GM19023 (cell line): ENCODE results near the gene HEG1.

Experiments used
- ATAC-seq: cut with Tn5 transposase; IDR thresholded peaks from one replicate; pipeline ENCODE4 v1.9.1; 2021; ENCODE audit warnings: mild to moderate bottlenecking, moderate library complexity; ENCODE audit not compliant: unreplicated experiment

The HEG1 gene

GRCh38 chr3:125069968-125070745 lies 14.4 kb upstream of the HEG1 start:
- no peak for ATAC-seq

DNA sequence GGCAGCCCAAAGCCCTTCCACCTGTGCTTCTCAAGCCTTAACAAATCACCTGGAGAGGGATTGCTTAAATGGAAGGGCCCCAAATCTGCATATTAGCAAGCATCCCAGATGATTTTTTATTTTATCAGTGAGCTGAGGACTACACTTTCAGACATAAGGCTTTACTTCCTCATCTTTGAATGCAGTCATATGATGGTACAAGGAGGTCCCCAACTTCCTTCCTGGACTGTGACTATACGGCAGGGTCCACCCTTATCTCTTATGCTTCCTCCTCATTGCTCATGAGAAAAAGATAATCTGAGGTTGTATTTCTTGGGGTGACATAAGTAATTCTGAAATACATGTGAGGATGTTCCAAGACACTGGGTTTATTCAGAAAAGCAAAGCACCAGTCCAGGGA lies 13.7 kb upstream of the HEG1 start:
- no peak for ATAC-seq

DNA sequence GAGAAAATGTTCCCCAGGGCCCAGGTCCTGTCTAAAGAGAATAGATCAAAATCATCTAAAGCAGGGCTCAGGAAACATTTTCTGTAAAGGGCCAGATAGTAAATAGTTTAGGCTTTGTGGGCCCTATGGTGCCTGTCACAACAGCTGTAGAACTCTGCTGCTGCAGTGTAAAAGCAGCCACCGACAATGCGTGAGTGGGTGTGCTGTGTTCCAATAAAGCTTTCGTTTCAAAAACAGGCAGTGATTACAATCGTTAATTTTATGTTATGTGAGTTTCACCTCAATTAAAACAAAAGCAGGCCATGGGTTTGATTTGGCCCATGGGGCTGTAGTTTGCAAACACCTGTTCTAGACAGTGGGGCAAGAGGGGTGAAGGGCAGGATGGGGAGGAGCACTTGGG lies 12.5 kb upstream of the HEG1 start:
- no peak for ATAC-seq

- no peak for ATAC-seq
Measured at GRCh38 chr3:125067225-125067624, 11.4 kb upstream of the HEG1 start.

DNA sequence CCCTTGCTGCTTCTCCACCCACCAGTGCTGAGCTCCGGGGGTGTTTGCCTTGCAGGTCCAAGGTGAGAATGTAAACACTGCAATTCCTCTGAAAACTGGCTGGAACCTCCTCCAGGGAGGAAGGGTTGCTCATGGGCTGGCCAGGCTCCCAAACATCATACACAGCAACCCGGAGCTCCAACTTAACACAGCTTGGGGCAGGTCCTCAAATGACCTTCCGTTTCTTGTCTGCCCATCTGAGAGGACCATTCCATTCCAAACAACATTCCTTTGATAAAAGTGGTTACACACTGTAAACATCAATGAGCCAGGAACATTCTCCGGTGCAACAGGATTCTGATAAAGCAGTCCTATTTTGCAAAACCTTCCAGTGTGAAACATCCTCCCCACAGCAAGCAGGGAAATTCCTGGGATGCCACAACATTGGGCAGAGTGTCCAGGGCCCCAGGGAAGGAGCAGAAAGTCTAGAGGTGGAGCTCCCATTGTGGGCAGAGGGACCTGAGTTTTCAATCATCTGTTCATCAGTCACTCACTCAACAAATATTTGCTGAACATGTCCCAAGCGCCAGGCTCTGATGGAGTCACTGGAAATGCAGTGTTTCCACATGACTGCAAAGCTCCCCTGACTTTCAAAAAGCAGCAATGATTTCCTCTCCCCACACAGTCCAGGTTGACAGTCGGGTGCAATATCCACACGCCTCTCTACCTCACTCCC lies 7.3 kb upstream of the HEG1 start:
- ATAC-seq, result no peak

GRCh38 chr3:125061646-125062045 lies 5.8 kb upstream of the HEG1 start:
- ATAC-seq, result no peak

DNA sequence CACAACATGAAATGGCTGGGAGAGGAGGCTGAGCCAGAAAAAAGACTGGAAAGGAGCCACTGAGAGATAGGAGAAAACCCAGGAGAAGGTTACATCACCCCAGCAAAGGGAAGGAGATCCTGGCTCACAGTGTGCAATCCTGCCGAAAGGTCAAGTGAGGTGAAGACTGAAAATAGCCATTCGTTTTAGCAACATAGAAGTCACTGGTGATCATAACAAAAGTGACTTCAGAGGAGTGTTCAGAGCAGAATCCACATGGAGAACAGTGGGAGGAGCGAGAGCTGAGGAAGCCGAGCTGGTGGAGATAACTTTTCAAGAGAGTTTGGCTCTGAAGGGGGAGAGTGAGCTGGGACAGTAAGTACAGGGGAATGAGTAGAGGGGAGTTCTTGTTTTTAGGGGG lies 5.4 kb upstream of the HEG1 start:
- ATAC-seq, result no peak

GRCh38 chr3:125059488-125060245 lies 3.9 kb upstream of the HEG1 start:
- no peak for ATAC-seq

DNA sequence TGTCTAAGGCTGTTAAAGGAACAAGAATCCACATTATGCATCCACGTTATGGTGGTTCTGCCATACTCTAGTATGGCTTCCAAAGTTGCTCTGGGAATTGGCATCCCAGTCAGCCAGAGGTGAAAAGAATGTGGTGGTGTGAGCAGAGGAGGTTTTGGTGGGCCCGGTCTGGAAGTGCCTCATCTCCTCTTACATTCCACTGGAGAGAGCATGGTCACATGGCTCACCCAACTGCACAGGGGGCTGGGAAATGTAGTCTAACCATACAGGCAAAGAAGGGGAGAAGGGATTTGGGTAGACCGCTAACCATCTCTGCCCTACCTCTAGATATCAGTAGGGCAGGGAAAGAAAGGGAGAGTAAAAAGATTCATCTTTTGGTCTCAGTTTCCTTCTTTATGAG lies 3.2 kb upstream of the HEG1 start:
- ATAC-seq, result no peak

DNA sequence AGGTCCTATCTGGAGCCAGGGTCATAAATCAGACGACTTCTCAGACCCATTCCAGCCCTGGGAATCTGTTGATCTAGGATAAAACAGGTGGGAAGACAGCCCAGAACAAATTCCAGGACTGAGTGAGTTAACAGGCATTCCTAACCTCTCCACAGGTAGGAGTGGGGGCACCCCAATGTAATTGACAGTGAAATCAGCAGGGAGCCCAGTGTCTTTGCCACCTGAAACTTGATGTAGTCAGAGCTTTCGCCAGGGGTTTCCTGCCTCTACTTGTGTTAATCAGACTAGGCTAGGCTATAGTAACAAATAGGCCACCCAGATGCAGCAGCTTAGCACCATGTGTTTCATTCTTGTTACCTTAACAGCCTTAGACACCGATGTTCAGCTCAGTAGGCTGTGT lies 2.7 kb upstream of the HEG1 start:
- ATAC-seq, result no peak

DNA sequence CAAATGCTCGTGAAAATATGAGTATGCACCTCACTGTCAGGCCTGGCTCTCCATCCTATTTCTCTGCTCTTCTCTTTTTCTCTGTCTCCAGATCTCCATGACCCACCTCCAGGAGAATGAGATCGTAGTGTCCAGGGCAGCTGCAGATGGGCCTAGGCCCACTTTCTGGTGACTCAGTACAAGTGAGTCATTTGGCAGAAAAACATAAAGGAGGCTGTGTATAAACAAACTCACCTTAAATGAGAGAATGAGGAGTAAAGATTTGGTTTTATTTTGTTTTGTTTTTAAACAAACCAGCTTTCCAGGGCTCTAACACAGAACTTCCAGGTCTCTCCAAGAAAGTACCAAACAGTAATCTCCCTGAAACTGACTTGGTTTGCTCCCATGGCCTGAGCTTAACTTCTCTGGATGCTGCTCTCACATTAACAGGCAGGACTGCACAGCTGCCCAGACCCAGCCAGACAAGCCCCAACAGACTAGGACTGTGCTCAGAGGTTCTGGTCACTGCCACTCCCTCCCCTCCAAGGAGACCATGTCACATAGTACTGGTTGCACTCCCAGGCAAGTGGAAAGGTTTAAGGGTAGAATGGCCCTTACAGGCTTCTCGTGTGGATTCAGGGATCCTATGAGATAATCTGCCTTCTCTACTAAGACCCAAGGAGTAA lies 1.5 kb upstream of the HEG1 start:
- ATAC-seq, result no peak

DNA sequence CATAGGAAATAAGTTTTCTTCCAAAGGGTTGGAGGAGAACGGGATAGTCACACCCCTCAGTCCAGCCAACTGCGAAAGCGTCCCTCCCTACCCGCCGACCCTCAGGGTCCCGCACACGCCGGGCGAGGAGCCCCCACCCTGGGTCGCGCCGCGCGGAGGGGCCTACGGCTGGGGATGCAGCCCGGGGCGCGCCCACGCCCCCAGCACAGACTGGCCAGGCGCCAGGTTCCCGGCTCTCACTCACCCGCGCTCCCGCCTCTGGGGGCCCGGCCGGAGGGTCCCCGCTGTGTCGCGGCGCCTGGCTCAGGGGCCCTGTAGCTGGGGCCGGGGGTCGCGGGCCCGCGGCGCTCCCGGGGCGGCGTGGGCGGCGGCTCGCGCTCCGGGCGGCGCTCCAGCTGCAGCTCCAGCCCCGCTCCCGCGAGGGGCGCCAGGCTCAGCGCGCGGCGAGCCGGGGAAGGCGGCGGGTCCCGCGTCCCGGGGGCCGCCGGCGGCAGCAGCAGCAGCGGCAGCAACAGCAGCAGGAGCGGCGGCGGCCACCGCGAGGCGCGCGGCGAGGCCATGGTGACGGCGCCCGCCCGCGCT lies 375 bp downstream of the HEG1 start:
- peak; percentile 24 for ATAC-seq

GRCh38 chr3:125054449-125055329 lies 1.1 kb downstream of the HEG1 start:
- ATAC-seq, result no peak

- ATAC-seq, result no peak
Measured at GRCh38 chr3:125054062-125054448, 1.7 kb downstream of the HEG1 start.

DNA sequence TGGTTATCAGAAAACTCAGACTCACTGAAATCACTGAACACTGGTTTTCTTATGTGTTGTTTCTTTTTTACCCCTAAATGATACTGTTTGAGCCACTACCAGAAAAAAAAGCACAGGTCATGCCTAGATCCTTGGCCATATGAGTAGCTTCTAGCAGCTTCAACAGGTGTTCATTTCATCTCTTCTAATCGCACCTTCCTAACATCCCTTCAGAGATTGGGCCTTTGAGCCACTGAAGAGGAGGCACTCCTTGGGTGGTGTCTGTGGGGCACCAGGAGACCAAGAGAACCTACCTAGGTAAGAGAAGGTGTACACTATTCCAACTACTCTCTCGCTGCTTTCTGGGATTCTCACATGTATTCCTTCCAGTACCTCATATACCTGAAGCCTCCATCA lies 2.5 kb downstream of the HEG1 start:
- no peak for ATAC-seq

DNA sequence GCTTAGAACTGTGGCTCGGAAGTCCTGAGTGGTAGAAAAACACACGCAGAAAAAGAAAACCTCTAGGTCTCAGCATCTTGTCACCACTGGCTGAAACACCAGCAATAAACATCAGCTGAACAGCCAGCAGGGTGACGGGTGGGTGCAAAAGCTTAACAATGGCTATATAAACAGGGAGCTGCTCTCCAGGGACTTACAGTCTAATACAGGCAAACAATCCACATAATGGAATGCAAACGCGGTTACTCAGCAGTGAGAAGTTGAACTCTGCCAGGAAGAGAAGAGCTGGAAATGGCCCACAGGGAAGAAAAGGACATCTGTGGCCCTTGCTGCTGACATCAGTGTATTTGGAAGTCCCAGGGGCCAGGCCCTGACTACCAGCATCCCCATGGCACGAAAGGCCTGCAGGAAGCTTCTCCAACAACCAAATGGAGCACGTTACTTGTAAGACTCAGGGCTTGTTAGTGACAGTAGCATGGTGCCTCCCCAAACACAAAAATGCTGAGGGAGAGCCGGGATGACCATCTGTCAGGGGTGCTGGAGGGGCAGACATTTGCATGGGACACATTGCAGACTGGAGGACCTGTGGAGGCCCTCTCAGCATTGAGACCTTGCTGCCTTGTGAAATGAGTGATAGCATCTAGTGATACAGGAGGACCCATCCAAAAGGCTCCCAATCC lies 3.0 kb downstream of the HEG1 start:
- no peak for ATAC-seq

GRCh38 chr3:125051715-125052581 lies 3.8 kb downstream of the HEG1 start:
- no peak for ATAC-seq

GRCh38 chr3:125051205-125051604 lies 4.6 kb downstream of the HEG1 start:
- ATAC-seq, result no peak
